Stimulated activated CD8-positive, alpha-beta memory T cell treated with anti-CD3 and anti-CD28 coated beads, Interleukin-15, amount 100 ng/mL, for 1 hour (primary cell): ENCODE measurements around the gene C1QTNF9.
"Not testable (repeated sequence)": the region's sequence is repeated elsewhere in the genome, so short reads cannot be mapped to it uniquely, and the experiment has no call there.

Source experiments
- DNase-seq: peaks from one replicate; pipeline ENCODE4 v3.0.0-alpha.2; 2020; ENCODE audit warnings: low read depth

Gene C1QTNF9, protein sequence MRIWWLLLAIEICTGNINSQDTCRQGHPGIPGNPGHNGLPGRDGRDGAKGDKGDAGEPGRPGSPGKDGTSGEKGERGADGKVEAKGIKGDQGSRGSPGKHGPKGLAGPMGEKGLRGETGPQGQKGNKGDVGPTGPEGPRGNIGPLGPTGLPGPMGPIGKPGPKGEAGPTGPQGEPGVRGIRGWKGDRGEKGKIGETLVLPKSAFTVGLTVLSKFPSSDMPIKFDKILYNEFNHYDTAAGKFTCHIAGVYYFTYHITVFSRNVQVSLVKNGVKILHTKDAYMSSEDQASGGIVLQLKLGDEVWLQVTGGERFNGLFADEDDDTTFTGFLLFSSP

DNA sequence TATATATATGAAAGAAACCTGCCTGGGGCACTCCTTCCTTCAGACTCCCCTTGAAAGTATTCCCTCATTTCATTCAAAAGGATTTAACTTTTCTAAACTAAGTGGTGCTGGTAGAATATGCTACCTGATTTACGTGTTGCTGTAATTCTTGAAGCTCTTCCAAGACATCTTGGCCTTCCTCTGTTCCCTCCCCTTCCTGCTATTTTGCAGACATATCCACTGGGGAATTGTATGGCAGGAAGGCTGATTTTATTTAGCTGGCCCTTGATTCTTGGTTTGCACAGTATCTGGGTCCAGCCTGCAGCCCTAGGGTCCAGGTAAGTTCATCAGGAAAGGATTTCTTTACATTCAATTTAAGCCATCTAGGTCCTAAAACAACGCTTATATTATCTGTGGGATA, at the start of gene C1QTNF9:
TSS of gene C1QTNF9 (plus strand) at position 281 of the 400 bp plus-strand sequence. CDS start 6,424 bp downstream, outside the sequence.
- not testable (repeated sequence) for DNase-seq

DNA sequence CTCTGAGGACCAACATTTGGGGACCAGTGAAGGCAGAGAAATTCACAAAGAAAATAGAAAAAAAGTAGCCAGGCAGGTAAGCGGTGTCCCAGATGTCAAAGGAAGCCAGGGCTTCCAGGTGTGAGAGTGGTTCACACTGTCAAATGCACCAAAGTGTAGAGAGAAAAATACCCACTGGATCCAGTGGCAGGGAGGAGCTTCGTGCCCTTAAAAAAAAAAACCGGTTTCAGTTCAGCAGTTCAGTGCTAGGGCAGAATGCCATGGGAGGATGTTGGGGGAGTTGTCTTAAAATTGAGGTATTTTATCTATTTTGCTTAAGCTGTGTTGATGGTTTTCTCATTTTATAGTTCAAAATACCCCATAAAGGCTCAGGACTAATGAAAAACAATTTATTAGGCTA, 47.8 kb upstream of the C1QTNF9 start:
- DNase-seq: no peak

DNA sequence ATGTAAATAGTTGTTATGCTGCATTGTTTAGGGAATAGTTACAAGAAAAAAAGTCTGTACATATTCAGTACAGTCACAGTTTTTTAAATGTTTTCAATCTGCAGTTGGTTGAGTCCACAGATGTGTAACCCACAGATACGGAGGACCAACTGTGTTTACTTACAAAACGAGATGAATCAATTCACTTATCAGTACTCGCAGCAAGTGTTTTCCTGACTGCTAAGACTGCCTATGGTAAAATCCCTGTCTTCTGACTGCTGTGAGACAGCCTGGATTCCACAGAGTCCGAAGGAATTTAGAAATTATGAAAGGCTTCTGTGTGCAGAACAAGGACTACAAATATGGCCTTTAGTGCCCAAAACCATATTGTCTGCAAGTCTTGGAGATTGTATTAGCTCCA, 45.7 kb upstream of the C1QTNF9 start:
- DNase-seq: no peak

DNA sequence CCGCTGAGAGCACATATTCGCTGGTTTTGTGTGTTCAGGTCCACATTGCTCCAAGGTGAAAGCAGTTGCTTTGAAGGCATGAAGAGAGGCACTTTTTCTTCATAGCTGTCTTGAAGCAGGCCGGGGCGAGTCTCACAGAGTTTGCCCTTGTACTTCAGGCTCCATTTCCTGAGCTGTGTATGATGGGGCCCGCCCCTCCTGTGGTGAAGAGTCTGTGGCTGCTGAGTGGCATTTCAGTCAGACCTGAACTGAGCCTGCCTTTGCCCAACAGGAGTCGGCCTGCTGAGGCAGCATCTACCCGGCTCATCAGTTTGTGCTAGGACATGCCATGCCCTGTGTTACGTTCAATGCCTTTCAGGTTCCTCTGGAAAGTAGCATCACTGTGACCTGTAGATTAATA, 44.4 kb upstream of the C1QTNF9 start:
- DNase-seq: peak; percentile 61

DNA sequence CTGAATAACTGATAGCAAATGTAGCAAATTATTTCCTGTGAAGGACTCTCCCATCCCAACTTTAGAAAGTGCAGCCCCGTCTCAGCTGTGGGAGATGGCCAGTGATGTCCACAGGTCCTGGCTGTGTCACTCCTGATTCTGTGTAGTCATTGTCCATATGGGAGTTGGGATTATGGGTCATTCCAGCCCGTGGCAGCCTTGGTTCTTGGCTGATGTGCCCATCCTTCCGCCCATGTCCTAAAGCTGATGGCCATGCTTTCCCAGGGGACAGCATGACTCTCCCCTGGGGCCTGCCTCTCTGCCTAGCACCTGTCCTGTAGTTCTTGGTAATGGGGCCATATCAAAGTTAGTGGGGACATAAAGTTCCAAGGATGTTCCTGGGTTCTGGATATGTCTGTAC, 43.9 kb upstream of the C1QTNF9 start:
- no peak for DNase-seq

DNA sequence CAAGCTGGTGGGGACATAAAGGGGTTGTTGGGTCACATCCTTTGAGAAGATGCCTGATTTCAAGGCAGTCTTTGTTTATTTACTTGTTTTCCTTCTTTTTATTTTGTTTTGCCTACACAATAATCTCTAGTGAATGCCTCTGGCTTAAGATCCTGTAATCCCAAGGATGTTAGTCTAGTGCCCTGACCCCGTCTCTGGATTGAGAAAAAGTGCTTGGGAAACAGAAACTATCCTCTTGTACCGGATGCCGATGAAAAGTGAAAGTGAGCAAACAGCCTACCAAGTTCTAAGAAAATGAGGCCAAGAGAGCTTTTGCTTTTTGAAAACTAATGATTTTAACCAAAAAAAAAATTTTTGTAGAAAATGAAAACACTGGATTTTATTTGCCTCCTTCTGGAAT, 42.1 kb upstream of the C1QTNF9 start:
- no peak for DNase-seq

DNA sequence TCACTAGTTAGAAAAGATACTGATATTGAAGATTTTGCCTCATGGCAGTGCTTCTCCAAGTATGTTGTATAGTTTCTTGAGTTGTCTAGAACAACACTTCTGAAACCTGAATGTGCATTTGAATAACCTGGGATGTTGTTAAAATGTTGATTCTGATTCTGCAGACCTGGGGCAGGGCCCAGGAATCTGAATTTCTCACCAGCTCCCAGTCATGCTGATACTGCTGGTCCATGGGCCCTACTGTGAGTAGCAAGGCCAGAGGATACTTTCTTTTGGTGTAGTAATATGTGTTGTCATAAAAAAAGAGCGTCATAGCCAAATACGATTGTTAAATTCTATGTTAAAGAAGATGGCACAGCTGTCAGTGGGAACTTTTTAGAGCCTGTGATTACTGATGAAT, 41.6 kb upstream of the C1QTNF9 start:
- DNase-seq: no peak

DNA sequence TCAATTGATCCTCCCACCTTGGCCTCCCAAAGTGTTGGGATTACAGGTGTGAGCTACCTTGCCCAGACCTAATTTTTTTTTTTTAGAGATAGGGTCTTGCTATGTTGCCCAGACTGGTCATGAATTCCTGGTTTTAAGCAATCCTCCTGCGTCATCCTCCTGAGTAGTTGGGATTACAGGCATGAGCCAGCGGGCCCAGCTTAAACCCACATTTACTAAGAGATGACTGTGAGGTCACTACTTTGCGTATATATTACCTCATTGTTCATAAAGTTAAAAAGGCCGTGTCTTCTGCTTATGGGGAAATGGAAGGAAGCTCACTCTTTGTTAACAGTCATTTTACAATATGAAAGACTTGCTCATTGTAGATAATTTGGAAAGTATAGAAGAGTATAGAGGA, 39.6 kb upstream of the C1QTNF9 start:
- no peak for DNase-seq

DNA sequence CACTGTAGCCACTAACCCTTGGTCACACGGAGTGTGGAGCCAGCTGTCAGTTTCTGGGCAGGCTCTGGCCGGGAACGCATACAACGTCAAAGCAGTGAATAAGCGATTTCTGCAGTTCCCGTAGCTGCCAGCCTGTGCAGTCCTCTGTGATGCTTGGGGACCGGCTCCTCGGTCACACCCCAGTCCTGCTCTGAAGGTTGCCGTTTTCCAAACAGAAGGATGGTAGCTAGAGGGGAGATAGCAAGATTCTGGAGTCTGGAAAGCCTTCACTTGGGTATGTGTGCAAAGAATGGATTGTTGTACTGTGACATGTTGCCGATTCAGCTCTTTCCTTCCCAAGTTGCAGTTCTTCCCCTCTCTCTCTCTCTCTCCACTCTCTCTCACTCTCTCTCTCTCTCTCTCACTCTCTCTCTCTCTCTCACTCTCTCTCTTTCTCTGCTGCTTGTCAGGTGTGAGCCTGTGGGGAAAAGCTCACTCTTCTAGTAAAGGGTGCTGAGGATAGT, 38.7 kb upstream of the C1QTNF9 start:
- no peak for DNase-seq

DNA sequence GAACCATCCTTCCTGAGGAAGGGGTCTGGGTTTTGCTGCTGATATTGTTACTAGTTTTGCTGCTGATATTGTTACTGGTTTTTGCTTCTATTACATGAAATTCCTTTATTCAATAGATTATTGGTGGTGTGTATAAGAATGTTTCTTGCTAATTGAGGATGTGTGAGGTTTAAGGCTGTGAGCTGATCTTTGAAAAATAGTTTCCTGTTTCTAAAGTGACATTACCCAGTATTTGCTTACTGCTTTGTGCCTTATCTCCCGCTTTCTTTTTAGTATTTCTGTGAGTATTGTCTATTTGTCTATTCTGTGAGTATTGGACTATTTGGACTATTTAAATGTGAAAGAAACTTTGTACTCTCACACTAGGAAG, 38.2 kb upstream of the C1QTNF9 start:
- DNase-seq: no peak

DNA sequence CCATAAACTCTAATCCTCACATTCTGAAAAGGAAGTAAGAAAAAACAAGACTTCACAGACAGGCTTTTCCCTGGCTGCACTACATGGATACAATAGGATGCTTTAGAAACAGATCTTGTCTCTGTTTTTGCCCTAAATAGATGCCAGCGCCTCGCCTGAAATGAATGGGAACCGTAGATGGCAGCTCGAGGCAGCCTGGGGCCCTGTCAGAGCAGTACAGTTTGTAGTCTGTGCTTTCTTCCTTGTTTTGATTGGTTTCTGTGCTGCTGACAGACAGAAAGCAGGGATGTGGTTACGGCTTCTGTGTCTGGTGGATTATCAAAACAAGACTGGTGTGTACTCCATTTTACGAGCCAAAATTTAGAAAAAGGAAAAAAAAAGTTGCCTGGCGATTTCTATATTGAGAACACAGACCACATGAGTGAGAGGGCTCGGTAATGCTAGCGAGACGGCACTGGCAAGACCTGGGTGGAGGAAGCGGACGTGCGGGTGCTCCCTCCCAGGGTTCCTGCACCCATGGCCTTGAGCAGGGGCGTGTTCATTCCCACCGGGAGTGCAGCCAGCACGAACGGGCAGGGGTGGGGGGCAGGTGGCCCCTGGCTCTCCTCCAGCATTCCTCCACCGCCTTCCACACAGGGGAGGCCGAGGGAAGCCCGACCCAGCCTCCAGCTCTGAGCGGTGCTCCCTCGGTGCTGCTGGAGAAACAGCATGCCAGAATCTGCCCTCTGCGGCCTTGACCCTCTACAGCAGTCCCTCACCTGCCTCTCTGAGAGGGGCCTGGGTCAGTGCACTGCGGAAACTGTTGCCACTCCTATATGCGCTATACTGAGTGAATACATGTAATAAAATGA, 37.6 kb upstream of the C1QTNF9 start:
- DNase-seq: peak; percentile 23

DNA sequence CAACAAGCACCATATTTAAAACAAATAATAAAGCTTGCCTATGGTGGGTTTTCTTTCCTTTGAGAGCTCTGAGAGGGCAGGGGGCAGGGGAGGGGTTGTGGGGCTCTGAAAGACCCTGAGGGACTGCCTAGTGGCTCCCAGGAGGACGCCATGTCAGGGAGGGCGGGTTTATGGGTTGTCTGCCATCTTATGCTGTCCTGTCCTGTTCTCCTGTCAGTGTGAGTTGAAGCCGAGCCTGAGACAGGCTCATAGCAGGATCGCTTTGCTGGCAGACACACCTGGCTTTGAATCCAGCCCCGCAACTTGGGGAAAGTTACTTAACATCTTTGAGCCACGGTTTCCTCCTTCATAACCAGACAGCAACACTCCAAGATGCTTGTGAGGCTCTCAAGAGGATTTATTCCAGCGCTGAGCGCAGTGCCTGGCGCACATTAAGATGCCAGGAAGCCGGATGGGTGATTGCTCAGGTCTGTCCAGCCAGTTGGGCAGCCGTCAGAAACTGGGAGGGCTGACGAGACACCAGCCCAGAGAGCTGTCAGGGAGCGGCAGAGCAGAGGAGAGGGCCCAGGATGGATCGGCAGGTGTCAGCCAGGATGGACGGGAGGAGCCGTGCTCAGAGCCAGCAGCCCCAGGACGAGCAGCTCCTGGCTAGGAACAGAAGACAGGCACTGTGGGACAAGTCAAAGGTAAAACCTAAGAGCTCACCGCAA, 36.8 kb upstream of the C1QTNF9 start:
- DNase-seq: no peak

DNA sequence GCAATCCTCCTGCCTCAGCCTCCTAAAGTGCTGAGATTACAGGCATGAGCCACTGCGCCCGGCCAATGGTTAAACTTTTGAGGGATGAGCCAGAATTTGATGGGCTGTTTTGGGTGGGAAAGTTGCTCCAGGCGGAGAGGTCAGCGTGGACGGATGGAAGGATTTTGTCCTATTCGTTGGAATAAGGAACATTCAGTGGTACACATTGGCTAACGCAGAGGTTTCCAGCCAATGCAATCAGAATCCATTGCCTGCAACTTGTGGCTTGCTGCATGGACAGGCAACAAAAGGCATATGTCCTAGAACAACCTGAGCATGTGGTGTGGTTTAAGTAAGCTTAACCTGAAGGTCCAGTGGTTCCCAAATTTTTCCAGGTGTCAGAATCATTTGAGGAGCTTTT, 35.5 kb upstream of the C1QTNF9 start:
- DNase-seq: no peak

DNA sequence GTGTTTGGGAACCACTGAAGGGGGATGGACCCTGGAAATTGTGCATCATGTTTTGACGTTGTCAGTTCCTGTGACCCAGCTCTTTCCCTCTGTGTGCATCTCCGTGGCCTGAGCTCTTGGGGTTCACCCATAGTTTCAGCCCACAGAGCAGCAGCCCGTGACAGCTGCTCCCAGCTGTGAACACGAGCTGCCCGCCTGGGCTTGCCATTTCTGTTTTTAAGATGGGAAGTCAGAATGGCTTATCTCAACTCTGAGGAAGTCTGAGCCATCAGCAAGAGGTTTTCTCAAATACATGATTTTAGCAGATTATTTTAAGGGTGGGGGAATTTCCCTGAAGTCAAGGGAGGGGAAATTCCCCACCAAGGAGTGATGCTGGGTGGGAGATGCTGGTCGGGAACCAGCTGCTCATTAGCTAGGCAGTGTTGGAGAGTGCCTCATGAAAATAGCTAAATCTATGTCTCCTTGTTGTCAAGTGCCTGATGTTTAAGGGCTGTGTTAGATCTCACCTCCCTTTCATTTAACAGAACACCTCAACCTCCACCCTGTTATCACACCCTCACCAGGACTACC, 34.8 kb upstream of the C1QTNF9 start:
- peak; percentile 37 for DNase-seq

DNA sequence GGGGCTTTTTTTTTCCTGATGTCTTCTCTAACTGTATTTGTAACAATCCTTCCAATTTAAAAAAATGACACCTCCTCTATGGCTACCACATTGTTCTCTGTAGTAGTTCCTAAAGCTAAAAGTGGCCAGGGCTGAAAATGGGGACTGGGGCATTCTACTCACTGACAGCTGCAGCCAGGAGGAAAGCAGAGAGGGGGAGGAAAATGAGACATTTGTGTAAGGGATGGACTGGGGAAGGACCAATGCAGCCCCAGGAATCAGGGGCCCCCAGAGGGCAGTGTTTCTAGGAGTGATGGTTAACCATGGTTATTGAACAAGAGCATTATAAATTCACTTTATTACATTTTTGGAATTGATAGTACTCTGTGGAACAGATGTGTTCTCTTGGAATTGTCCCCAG, 34.3 kb upstream of the C1QTNF9 start:
- DNase-seq: no peak

DNA sequence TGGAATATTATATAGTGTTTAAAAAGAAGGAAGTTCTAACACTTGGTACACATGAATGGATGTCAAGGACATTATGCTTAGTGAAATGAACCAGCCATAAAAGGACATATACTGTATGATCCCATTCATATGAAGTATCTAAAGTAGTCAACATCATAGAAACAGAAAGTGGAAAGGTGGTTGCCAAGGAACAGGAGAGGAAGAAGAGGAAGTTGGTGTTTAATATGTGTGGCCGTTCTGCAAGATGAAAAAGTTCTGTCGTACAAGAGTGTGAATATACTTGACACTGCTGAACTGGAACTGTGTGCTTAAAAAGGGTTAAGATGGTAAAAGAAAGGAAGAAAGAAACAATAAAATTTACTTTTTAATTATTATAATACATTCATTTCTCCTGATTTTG, 33.1 kb upstream of the C1QTNF9 start:
- no peak for DNase-seq

DNA sequence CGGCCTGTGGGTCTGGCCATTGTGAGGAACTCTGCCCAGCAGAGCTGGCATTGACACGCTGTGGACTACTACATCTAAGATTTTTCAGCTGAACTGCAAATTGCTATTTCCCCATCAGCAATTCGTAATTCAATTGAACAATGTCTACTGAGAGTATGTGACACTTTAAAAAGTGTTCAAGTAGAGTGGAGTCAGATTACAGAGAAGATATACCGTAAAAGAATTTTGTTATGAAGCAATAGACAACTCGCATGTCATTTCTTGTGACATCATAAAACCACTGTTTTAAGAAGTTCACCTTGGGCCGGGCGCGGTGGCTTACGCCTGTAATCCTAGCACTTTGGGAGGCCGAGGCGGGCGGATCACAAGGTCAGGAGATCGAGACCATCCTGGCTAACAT, 32.5 kb upstream of the C1QTNF9 start:
- DNase-seq: no peak

DNA sequence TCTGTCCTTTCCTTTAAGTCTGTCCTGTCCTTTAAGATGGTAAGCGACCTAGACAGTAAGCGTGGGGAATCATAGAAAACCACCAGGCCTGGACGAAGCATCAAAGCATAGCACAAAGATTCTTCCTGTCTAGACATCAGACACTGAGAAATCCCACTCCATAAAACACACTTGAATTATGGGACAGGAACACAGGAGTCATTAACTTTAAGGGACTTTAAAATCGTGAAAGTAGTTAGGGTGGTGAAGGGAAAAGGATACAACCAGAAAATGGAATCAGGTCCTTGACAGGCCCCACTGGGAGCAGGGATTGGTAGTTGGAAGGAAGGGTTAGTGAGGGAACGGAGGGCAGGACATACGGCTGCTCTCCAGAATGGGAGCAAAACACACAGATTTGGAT, 31.6 kb upstream of the C1QTNF9 start:
- DNase-seq: no peak

DNA sequence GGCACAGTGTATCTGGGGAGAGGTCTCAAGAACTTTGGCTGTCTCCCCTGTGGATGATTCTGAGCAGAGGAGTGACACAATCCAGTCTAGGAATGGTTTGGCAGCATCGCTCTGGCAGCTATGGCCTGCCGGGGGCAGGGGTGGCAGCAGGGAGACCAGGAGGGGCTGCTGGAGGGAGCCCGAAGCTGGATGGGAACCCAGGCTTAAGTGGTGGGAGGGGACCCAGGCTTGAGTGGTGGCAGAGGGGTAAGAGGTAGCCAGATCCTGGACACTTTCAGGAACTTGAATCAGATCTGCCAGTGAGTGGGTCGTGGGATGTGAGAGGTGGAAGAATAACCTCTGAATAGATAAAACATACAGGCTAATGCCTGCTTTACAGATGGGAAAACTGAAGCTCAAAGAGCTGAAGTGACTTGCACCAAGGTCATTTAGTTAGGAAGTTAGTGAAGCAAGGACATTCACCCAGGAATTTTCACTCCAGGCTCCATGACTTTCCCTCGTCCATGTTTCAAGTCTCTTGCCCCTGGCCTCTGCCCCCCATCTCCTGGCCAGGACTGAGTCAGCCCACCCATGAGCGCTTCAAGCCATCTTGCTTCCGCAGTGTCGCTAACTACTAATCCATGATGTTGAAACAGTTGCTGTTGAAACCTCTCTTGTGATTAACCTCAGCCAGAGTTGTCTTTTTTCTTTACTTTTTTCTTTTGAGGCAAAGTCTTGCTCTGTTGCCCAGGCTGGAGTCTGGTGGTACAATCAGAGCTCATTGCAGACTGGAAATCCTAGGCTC, 29.9 kb upstream of the C1QTNF9 start:
- DNase-seq: no peak

DNA sequence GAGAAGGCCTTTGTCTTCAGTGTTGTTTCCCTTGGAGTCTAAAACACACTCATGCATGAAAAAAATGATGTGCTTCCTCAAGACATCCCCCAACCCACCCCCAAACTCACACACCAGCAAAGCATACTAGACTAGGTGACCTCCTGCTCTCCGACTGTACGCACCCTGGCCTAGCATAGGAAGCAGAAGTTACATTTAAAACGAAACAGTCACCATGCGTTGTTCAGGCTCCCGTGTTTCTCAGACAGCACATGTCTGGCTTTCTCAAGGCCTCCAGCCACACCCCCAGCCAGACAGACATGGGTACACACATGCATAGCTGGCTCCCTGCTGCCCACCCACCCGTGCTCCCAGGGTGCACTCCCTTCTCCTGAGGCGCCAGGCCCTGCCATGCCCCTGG, 28.7 kb upstream of the C1QTNF9 start:
- DNase-seq: no peak

DNA sequence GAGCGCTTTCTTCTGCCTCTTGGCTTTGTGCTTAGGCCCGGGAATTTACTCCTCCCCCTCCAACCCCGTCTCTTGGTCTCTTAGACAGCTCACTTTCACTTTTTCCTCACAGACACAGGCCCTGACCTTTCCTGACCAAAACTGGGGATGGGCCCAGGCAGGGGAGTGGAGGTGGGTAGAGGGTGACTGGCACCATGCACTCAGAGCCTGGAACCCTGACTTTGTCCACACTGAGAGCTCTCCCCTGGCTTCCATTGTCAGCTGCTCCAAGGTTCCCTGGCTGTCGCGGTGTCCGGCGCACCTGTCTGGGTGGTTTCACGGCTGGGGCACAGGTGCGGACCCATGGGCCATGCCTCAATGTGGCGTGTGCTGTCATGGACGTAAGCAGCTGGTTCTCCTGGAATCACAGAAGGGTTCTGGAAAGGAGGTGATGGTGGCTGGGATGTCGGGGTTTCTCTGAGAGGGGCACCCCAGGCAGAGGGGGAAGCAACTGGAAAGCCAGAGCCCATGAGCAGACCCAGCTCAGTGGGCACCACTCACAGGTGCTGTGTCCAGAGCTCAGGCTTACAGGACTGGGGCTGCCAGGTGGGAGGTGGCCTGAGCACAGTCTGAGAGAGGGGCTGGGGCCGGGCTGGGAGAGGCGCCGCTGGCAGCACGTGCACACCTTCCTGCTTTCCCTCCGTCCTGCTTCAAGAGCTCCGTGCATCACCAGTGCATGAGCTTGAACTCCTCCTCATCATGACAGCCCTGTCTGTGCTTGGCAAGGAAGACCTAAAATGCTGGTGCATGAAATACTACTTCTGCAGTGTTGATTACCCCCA, 28.0 kb upstream of the C1QTNF9 start:
- DNase-seq: no peak
